HG02623 (cell line): ENCODE measurements around the gene ALKBH6.
"Not testable (repeated sequence)": the region's sequence is repeated elsewhere in the genome, so short reads cannot be mapped to it uniquely, and the experiment has no call there.

Experiments used
- ATAC-seq: cut with Tn5 transposase; IDR thresholded peaks from one replicate; pipeline ENCODE4 v1.9.1; 2021; ENCODE audit warnings: moderate library complexity; ENCODE audit not compliant: unreplicated experiment

ALKBH6 gene

GRCh38 chr19:36014012-36014924, at the start of gene ALKBH6:
TSS of gene ALKBH6 (minus strand) at chr19:36014213. CDS start at chr19:36013397, 816 bp downstream.
- ATAC-seq, result peak; percentile 94

- ATAC-seq, result no peak
Measured at GRCh38 chr19:36061367-36061766, 47.4 kb upstream of the ALKBH6 start.

GRCh38 chr19:36060430-36060829, 46.4 kb upstream of the ALKBH6 start:
- no peak for ATAC-seq

GRCh38 chr19:36059180-36059910, 45.3 kb upstream of the ALKBH6 start:
- no peak for ATAC-seq

GRCh38 chr19:36058481-36059179, 44.6 kb upstream of the ALKBH6 start:
- no peak for ATAC-seq

GRCh38 chr19:36054733-36055686, 41.0 kb upstream of the ALKBH6 start, which contains the start of gene WDR62:
TSS of gene WDR62 (plus strand) at chr19:36054897. CDS start at chr19:36054972, 75 bp downstream.
- ATAC-seq, result peak; percentile 72

GRCh38 chr19:36054119-36054732, 40.2 kb upstream of the ALKBH6 start, which contains the start of gene THAP8:
TSS of gene THAP8 (minus strand) at chr19:36054285. CDS start at chr19:36054217, 68 bp downstream.
- ATAC-seq, result peak; percentile 72

- no peak for ATAC-seq
Measured at GRCh38 chr19:36051637-36052036, 37.6 kb upstream of the ALKBH6 start.

- ATAC-seq, result no peak
Measured at GRCh38 chr19:36051236-36051635, 37.2 kb upstream of the ALKBH6 start.

- ATAC-seq, result no peak
Measured at GRCh38 chr19:36049080-36049698, 35.2 kb upstream of the ALKBH6 start.

GRCh38 chr19:36047835-36048234, 33.8 kb upstream of the ALKBH6 start:
- ATAC-seq, result no peak

GRCh38 chr19:36046443-36047050, 32.5 kb upstream of the ALKBH6 start:
- ATAC-seq, result no peak

- no peak for ATAC-seq
Measured at GRCh38 chr19:36043952-36044351, 29.9 kb upstream of the ALKBH6 start.

GRCh38 chr19:36041831-36042230, 27.8 kb upstream of the ALKBH6 start:
- no peak for ATAC-seq

GRCh38 chr19:36041092-36041491, 27.1 kb upstream of the ALKBH6 start:
- ATAC-seq, result not testable (repeated sequence)

- ATAC-seq, result no peak
Measured at GRCh38 chr19:36040495-36040894, 26.5 kb upstream of the ALKBH6 start.

- no peak for ATAC-seq
Measured at GRCh38 chr19:36032251-36033104, 18.5 kb upstream of the ALKBH6 start, which contains the start of gene CLIP3. TSS of gene CLIP3 (minus strand) at chr19:36032873. CDS start at chr19:36032357, 516 bp downstream.

GRCh38 chr19:36031308-36031707, 17.3 kb upstream of the ALKBH6 start:
- ATAC-seq, result no peak
